ENCODE measurements around the gene CDC25C.
A peak's percentile ranks its signal among the peaks of the same experiment; 100 is the strongest.
"Not testable (repeated sequence)": the region's sequence is repeated elsewhere in the genome, so short reads cannot be mapped to it uniquely, and the experiment has no call there.

The CDC25C gene

DNA sequence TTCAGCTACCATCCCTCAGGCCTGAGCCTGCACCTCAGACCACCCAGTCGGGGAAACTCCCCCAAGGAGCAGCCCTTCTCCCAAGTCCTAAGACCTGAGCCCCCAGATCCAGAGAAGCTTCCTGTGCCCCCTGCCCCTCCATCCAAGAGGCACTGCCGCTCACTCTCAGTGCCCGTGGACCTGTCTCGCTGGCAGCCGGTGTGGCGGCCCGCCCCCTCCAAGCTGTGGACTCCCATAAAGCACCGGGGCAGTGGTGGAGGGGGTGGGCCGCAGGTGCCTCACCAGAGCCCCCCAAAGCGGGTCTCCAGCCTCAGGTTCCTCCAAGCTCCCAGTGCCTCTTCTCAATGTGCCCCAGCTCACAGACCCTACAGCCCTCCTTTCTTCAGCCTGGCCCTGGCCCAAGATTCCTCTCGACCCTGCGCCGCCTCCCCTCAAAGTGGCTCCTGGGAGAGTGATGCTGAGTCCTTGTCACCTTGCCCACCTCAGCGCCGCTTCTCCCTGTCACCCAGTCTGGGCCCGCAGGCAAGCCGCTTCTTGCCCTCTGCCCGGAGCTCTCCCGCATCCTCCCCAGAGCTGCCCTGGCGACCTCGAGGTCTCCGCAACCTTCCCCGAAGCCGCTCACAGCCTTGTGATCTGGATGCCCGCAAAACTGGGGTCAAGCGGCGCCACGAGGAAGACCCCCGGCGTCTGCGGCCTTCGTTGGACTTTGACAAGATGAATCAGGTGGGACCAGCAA, 13.5 kb upstream of the CDC25C start:
- no peak for DNase-seq

DNA sequence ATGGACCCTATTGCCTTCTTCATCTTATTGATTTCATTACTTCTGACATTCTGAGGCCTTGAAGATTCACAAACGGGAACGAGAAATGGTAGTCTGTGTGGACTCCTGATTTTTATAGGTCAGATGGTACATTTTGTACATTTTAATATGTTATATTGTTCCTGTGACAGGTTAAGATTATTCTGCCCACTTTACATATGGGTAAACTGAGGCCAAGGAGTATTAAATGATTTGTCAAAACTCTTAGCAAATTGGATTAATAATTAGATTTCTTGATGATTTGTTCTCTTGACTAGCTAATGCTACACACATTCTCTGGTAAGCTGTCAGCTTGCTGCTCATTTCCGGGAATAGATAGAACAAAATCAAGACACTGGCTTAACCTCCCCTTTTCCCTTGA, 8.4 kb upstream of the CDC25C start:
- DNase-seq, result no peak

DNA sequence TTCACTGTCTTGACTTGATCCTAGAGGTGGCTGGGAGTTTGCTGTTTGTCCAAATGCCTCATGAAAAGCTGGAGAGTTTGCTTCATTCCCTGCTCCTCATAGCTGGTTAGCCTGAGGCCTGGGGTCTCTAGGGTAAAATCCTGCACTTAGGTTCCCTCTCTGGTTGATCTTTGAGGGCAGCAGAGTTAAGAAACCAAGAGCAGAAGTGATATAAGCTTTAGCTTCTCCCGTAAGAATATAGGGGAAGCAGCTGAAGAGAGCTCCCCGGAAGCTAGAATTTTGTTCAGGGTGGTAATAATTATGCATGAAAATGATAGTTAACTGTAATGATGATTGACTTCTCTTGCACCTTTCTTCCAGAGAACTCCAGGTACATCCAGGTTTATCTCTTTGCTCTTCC, 7.9 kb upstream of the CDC25C start:
- no peak for DNase-seq

DNA sequence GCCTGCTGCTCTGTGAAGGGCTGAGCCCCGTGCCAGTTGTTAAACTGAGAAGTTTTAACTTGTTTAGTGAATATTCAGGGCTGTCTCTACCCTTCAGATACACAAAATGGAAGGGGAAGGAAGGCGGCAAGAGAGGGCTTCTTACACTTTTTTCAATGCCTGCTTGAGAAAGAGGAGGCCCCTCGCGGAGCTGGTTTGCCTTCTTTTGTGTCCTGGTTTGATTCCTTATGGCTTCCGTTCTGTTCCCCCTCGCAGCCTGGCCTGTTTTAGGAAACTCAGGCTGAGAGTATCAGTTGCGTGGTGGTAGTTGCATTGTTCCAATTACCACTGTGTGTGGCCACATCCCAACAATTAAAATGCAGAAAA, 7.5 kb upstream of the CDC25C start:
- no peak for DNase-seq

DNA sequence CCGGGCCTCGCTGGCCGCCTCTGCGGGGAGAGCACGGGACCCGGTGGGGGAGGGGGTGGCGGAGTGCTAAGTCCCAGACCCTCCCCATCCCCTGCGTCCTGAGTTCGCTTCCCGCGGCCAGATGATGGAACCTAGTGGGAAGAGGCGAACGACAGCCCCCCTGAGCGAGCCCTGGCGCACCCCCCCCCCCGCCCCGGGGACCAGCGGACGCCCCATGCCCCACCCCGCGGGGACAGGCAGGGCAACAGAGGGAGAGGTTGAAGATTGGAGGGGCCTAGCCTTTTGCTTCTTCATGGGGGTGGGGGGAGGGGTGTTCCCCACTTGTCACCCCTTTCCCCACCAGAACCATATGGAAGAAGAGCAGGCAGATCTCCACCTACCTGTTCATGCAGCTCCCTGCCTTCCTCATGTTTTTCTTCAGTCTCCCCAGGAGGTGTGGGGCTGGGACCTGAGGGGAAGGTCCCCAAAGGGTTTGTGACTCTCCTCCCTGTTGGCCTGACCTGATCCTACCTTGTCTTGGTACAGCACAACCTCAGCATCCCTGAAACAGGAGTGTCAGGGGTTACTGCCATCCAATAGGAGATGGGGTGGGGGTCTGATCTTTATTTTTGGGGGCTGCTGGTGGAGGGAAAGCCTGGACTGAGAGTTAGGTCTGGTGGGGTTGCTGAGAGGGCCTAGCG, 6.9 kb upstream of the CDC25C start:
- no peak for DNase-seq

DNA sequence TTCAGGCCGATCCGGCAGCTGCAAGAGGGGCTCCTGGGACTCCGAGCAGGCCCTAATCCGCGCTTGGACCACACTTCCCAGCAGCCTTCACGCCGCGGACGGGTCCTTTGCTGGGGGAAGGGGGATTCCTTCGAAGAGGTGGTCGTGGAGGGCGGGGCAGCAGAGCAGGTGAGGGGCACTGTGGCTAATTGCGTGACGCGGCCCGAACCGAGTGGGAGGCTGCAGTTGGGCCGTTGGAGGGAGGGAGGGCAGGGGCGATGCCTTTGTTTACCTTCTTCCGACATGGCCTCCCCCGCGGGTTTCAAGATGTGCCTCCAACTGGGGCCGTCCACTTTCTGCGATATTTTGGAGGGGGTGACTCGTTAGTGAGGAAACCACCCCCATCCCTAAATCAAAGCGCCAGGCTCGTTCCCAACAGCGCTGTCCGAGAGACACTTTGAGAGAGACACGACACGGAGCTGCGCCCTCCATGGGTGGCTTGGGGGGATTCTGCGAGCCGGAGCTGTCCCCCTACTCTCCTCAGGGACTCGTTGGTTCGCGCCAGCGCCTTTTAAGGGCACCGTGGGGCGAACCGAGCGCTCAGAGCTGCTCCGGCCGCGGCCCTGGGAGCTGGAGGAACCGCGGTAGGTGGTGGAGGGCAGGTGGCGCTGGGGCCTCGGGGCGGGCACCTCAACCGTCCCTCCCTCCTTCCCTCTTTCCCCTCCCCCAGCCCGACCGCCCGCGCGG, 6.2 kb upstream of the CDC25C start, which contains the start of gene FAM53C:
TSS of gene FAM53C (plus strand) at position 582 of the 726 bp plus-strand sequence. CDS start 3,070 bp downstream, outside the sequence.
- peak; percentile 90 for DNase-seq

DNA sequence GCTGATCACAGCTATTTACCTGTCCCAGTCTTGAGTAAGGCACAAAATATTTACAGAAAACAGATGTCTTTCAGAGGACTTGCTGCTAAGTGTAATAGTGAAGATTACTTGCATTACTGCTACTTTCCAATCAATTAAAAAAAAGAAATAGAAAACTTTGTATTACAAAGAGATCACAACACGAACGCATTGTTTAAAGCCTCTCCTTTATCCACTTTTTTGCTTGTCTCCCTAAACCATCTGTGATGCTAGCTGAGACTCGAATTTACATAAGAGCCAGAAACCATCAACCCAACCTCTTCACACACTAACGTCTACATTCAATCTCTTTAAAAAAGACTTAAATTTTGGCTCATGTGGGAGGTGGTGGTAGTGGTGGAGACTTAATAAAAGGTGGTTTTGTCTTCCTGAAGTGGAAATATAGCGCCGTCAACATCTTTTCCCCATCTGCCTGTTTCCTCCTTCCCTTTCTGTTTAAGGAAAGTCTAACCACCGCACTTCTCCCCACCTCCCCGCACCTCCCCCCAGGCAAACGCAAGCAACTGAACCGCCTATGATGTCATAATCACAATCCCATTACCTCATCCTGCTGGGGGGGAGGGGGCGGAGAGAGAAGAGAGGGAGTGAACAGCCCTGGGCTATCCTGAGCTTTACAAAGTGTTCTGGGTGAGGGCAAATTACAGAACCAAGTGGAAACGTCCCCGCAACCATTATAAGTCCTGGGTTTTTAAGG, 5.5 kb upstream of the CDC25C start:
- DNase-seq, result no peak

DNA sequence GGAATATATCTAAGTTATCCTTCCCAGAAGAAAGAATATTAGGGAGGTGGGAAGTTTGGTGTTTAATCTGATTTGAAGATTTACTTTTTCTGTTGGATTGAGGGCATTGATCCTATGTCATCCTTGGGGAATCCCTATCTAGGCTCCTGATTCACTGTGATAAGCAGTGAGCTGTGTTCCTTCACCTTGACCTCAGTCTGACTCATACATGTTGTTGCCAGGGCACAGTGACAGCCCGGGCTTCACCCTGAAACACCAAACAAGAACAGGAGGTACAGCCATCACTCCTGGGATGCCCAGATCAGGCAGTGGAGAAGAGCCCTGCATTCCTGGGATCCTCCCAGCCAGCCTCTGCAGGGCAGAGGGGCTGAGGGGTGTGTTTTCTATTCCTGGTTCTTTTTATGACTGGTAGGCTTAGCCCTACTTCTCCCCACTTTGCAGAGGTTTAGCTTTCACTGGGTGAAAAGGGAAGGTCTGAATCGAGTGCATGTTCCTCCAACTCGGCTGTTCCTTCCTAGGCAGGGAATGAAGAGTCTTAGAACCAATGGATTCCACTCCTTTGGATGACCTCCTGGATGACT, 3.4 kb upstream of the CDC25C start:
- no peak for DNase-seq

DNA sequence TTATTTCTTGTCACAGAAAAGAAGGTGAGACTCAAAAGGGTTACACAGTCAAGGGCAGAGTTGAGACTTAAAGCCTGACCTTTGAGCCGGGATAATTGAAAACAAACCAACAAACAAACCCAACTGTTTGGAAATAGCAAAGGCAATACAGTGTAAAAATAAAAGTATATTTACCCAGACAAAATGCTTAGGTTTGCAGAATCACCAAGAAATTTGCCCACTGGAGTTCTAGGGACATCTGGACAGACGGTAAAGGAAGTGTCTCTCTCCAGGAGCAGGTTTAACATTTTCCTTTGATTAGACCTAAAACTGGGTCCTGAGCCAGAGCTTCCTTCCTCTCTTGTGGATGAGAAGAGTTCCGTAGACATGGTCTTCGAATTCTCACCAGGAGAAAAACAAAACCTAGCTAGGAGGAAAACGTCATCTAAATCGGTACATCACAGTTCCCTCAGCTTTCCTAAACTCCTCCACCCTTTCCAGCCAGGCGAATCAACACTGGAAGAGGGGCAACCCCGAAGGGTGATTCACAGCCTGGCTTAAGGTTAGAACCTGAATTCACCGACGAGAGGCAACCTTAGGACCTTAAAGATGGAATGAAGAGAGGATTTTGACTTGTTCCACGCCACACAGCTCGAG, 673 bp downstream of the CDC25C start:
- no peak for DNase-seq

DNA sequence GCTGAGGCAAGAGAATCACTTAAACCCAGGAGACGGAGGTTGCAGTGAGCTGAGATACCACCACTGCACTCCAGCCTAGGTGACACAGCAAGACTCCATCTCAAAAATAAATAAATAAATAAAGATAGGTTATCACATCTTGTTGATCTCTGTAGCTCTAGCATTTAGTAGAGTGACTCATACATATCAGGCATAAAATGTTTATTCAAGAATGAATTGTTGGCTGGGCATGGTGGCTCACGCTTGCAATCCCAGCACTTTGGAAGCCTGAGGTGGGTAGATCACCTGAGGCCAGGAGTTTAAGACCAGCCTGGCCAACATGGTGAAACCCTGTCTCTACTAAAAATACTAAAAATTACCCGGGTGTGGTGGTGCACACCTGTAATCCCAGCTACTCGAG, 13.4 kb downstream of the CDC25C start:
- DNase-seq, result not testable (repeated sequence)

DNA sequence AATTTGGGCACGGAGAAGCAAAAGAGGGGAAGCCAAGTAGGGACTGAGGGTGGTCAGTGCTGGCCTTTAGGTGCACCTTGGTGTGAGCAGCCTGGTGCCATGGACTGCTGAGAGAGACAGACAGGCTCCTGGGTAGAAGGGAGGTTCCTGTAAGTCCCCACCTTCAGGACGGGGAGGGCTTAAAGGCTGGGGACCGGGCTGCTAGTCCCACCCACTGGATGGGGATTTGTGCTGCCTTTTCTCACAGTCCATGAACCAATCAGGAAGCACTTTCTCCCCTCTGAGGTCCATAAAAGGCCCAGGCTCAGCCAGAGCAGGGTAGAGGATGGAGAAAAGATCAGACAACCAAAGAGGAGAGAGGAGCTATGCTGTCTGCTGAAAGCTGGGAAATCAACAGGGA, 15.2 kb downstream of the CDC25C start:
- no peak for DNase-seq

DNA sequence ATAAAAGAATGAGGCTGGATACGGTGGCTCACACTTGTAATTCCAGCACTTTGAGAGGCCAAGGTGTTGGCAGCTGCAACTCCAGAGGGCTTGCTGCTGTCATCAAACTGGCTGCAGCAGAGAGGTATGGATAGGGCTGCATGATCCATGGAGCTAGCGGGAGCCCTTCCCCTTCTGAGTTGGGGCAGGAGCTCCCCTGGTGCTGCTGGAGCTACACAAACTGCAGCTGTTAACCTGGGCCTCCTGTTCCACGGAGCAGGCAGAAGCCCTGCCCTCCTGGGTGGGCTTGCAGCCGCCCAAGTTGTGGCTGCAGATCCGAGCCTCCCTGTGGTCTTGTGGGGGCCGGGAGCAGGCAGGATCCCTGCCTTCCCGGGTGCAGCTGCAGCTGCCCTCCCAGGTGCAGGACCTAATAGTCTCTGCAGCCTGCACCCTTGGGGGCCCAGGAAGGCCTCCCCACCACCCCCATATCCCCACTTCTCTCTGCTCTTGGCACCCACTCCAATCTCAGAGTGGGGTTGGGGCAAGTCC, 15.8 kb downstream of the CDC25C start:
- no peak for DNase-seq

DNA sequence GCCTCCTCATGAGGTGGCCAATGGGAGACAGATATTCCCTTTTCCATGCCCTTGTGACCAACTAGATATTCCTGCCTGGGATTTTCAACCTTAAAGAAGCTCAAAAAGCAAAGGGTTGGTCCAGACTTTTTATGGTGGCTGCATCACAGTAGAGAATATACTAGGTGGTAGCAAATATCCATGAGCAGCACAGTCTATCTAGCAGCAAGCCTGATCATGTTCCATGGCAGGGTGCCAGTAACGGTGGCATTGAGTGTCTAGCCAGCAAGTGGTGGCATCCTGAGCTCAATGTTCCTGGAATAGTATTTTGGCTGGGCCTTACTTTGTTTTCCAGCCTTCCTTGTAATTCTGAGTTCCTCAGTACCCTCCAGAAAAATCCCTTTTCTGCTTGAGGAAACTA, 25.8 kb downstream of the CDC25C start:
- DNase-seq, result no peak

DNA sequence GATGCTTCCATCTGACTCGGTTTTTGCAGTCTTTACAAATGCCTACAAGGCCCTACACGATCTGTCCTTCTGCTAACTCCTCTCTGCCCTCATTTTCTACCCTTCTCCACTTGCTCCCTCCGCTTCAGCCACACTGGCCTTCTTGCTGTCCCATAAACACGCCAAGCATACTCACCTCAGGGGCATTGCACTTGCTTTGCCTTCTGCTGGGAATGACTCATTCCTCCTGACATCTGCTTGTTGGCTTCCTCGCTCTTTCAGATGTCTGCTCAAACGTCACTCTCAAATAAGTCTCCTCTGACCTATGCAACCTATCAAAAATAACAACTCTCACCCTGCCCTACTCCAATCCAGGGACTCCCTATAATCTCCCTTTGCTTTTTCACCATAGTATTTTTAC, 28.2 kb downstream of the CDC25C start:
- DNase-seq, result no peak

DNA sequence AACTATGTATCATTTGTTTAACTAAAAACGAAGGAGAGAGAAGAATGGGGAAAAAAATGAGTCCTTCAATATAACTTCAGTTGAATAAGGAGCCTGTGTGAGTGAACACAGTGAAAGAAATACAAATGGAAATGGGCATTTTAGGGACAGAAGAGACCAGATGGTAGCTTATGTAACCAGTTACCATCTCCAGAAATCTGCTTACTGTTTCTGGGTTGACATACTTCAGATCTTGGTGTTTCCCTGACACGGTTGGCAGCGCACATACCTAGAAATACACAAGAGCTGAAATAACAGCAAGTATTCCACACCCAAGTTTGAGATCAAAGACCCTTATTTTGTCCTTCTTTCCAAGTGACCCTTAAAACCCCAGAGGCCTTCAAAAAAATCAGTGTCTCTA, 42.3 kb downstream of the CDC25C start:
- DNase-seq, result no peak

DNA sequence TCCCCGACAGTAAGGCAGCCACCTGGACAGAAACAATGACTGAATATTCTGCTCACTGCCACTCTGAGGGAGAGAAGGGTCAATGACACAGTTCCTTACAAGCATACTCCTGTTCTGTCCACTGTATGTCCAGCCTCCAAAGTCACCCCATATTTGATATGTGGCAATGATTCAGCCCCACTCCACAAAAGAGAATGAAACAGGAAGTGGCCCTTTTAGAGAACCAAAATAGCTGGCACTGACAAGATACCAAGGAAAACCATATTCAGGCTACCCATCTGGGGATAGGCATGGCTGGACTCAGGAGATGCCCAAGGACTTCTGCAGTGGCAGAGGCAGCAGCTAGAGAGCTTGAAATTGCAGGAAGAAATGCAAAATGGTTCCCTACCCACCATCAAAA, 44.4 kb downstream of the CDC25C start:
- no peak for DNase-seq

DNA sequence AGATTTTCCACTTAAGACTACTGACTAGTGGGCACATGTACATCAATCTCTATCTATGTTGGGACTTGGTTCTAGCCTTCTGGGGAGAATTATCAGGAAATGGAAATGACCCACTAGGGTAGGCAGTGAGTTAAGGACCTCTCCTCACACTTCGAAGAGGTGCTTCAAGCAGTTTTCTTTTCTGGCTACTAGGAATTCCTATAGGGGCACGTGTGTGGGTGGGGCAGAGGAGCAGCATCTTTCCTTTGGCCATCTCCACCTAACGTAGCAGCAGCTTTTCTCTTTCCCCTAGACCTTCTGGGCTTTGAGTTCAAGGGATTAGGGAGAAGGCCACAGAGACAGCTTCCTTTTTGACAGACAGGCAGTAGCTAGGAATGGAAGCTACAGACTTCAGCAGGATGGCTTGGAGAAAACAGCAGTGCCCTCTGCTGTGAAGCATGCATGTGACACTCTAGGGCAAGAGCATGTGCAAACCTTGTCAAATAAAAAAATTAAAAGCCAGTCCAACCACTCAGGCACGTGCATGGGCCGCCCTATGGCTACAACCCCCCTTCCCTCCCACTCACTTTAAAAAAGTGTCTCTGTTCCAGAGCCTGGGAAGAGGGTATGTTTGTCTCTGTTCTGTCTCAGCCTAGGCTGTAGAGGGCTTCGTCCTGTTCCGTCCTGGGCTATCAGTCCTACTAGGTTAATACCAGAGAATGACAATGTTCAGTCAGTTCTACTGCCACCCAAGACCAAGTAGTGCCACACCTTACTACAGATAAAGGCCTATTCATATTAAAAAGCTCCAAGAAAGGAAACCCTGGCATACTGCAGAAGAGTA, 48.5 kb downstream of the CDC25C start:
- DNase-seq, result no peak

DNA sequence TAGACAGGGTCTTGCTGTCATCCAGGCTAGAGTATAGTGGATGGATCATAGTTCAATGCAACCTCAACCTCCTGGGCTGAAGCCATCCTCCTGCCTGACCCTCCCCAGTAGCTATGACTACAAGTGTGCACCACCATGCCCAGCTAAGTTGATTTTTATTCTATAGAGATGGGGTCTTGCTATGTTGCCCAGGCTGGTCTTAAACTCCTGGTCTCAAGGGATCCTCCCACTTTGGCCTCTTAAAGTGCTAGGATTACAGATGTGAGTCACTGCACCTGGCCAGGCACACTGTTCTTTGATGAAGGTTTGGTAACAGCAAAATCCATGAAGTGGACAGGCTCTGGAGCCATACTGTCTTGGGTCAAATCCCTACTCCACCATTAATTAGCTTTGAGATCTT, 50.7 kb downstream of the CDC25C start:
- DNase-seq, result no peak

DNA sequence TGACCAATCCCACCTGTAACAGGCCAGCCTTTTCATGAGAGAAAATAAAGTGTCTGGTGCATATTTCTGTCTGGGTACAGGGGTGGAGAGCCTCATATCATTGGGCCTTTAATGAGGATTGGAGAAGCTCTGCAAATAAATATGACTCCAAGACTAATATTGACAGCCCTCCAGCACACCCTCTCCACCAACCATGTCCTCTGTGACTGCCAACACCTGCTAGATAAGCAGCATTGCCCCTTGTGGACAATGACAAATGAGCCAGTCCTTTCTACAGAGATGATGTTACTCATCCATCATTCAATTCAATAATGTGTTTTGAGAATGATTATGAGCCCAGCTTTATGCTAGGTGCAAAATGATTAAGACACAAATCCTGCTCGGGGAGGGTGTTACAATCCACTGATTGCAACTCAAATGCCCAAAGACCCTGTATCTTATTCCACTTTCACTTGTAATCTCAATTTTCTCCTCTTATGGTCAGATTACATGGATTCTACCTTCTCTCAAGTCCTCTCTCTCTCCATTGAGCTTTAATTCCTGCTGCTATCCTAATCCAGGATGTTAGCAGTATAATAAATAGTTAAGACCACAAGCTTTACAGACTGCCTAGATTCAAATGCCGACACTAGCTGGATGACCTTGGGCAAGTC, 55.1 kb downstream of the CDC25C start:
- DNase-seq, result no peak

DNA sequence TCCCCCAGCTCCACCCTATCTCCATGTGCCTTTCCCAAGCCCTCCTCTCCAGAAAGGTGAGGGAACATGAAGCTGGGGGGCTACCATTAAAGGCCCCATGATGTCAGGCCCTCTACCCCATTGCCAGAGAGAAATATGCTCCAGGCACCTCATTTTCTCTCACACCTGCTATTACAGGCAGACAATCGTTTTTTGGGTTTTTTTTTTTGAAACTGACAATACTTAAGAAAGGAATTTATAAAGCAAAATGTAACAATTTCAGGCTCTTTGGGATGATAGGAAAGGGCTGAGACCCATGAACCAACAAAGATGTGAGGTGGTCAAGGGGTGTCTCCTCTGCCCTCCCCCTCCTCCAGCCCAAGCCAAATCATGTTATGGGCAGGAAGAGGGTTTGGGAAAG, 55.7 kb downstream of the CDC25C start:
- DNase-seq, result no peak

DNA sequence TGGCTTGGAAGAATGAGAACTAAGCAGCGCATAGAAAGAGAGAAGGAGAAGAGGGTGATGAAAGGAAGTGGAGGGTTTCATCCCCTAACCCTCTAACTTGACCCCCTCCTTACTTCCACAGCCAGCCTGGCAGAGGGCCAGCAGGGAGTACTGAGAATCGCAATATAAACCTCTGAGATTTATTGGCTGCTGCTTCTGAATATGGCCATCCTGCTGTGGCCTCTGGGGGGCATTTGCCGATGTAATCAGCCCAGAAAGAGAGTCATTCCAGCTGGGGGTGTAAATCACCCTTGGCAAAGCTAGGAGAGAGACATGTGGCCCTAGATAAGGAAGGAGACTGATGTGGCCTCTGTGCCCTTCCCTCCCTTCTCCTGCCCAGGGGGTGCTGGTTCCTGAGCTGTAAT, 56.2 kb downstream of the CDC25C start:
- no peak for DNase-seq
